ENCODE data around the gene SETBP1. TPM values are rescaled to one million over a fixed set of nuclear protein-coding genes. Genes with fewer than 3 reads are reported as not detected.

Gene SETBP1
- total RNA-seq, 1 donor from 2014 or later = 131 TPM

GRCh38 chr18:44770641-44771040 lies 90.0 kb downstream of the SETBP1 start:
- peaks cover 83% of the 10 kb centered on the region for H3K4me1 Mint-ChIP-seq (ENCODE audit: unreplicated experiment)
- peaks cover 8% of the 10 kb centered on the region for H3K27me3 Mint-ChIP-seq (ENCODE audit: unreplicated experiment)
- DNase-seq (ENCODE audit: low spot score) = no peak
- TF ChIP-seq CTCF (IDR thresholded peaks at IDR 0.05; ENCODE audit: unreplicated experiment) = no peak
- H3K27ac Mint-ChIP-seq (ENCODE audit: unreplicated experiment) = peak overlapping the region; percentile 71
- no peaks in the 10 kb centered on the region for H3K9me3 Mint-ChIP-seq (ENCODE audit: unreplicated experiment)
- H3K36me3 Mint-ChIP-seq (ENCODE audit: low read depth, unreplicated experiment) = peaks cover 42% of the 10 kb centered on the region
- no peak overlapping the region for H3K4me3 Mint-ChIP-seq (ENCODE audit: unreplicated experiment)

GRCh38 chr18:44771572-44771955 lies 90.9 kb downstream of the SETBP1 start:
- Mint-ChIP-seq H3K4me3 (ENCODE audit: unreplicated experiment) (no peak overlapping the region), H3K36me3 (ENCODE audit: low read depth, unreplicated experiment) (peaks cover 40% of the 10 kb centered on the region), H3K27ac (ENCODE audit: unreplicated experiment) (no peak overlapping the region), H3K27me3 (ENCODE audit: unreplicated experiment) (peaks cover 6% of the 10 kb centered on the region), H3K4me1 (ENCODE audit: unreplicated experiment) (peaks cover 81% of the 10 kb centered on the region), H3K9me3 (ENCODE audit: unreplicated experiment) (no peaks in the 10 kb centered on the region)
- no peak for TF ChIP-seq CTCF (IDR thresholded peaks at IDR 0.05; ENCODE audit: unreplicated experiment)
- no peak for DNase-seq (ENCODE audit: low spot score)

GRCh38 chr18:44771956-44772917 lies 91.5 kb downstream of the SETBP1 start:
- Mint-ChIP-seq H3K27ac (ENCODE audit: unreplicated experiment) (peak overlapping the region; percentile 31), H3K4me3 (ENCODE audit: unreplicated experiment) (no peak overlapping the region)

GRCh38 chr18:44773640-44774155 lies 93.0 kb downstream of the SETBP1 start:
- H3K9me3 Mint-ChIP-seq (ENCODE audit: unreplicated experiment) = no peaks in the 10 kb centered on the region
- H3K27ac Mint-ChIP-seq (ENCODE audit: unreplicated experiment) = no peak overlapping the region
- no peak for TF ChIP-seq CTCF (IDR thresholded peaks at IDR 0.05; ENCODE audit: unreplicated experiment)
- DNase-seq (ENCODE audit: low spot score) = no peak
- peaks cover 77% of the 10 kb centered on the region for H3K4me1 Mint-ChIP-seq (ENCODE audit: unreplicated experiment)
- peak overlapping the region; percentile 7 for H3K4me3 Mint-ChIP-seq (ENCODE audit: unreplicated experiment)
- peaks cover 36% of the 10 kb centered on the region for H3K36me3 Mint-ChIP-seq (ENCODE audit: low read depth, unreplicated experiment)
- peaks cover 6% of the 10 kb centered on the region for H3K27me3 Mint-ChIP-seq (ENCODE audit: unreplicated experiment)

More at GRCh38 chr18:44771956-44772917, 91.5 kb downstream of the SETBP1 start:
- H3K36me3 Mint-ChIP-seq (ENCODE audit: low read depth, unreplicated experiment) = peaks cover 40% of the 10 kb centered on the region
- no peaks in the 10 kb centered on the region for H3K9me3 Mint-ChIP-seq (ENCODE audit: unreplicated experiment)
- TF ChIP-seq CTCF (IDR thresholded peaks at IDR 0.05; ENCODE audit: unreplicated experiment) = no peak
- DNase-seq (ENCODE audit: low spot score) = no peak
- peaks cover 75% of the 10 kb centered on the region for H3K4me1 Mint-ChIP-seq (ENCODE audit: unreplicated experiment)
- peaks cover 6% of the 10 kb centered on the region for H3K27me3 Mint-ChIP-seq (ENCODE audit: unreplicated experiment)

- Mint-ChIP-seq H3K4me3 (ENCODE audit: unreplicated experiment) (no peak overlapping the region), H3K36me3 (ENCODE audit: low read depth, unreplicated experiment) (peaks cover 34% of the 10 kb centered on the region), H3K27me3 (ENCODE audit: unreplicated experiment) (peaks cover 6% of the 10 kb centered on the region), H3K27ac (ENCODE audit: unreplicated experiment) (no peak overlapping the region), H3K4me1 (ENCODE audit: unreplicated experiment) (peaks cover 77% of the 10 kb centered on the region), H3K9me3 (ENCODE audit: unreplicated experiment) (no peaks in the 10 kb centered on the region)
- TF ChIP-seq CTCF (IDR thresholded peaks at IDR 0.05; ENCODE audit: unreplicated experiment) = no peak
- DNase-seq (ENCODE audit: low spot score) = no peak
Measured at GRCh38 chr18:44774191-44774590, 93.5 kb downstream of the SETBP1 start.

Measured in endothelial cell (in vitro differentiated cells).